GM12872 (cell line): Measurements from ENCODE around the gene ASIP.

Experiments used
- CTCF ChIP-seq: IDR thresholded peaks from 3 replicates; pipeline ENCODE4 v1.5.1; 2011; ENCODE audit warnings: low read depth, mild to moderate bottlenecking, low read length, moderate library complexity; ENCODE audit not compliant: insufficient read depth

Gene ASIP

DNA sequence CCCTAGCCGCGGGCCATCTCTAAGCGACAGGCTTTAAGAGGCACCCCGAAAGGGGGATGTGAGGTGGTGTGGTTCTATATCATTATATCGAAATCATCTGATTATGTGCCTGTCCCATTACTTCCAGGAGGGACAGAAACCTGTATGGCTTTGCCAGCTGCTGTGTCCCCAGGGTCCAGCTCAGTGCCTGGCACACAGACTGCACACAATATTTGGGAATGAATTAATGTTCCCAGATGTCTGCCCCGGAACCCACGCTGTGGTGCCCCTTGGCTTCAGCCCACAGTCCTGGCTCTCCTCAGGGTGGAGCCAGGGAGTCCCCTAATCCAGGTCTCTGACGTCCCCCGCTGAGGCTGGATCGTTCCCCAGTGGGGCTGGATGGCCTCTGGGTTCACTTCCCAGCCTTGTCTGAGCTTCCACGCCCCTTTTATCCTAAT lies 70.8 kb downstream of the ASIP start:
- TF ChIP-seq CTCF, result no peak

DNA sequence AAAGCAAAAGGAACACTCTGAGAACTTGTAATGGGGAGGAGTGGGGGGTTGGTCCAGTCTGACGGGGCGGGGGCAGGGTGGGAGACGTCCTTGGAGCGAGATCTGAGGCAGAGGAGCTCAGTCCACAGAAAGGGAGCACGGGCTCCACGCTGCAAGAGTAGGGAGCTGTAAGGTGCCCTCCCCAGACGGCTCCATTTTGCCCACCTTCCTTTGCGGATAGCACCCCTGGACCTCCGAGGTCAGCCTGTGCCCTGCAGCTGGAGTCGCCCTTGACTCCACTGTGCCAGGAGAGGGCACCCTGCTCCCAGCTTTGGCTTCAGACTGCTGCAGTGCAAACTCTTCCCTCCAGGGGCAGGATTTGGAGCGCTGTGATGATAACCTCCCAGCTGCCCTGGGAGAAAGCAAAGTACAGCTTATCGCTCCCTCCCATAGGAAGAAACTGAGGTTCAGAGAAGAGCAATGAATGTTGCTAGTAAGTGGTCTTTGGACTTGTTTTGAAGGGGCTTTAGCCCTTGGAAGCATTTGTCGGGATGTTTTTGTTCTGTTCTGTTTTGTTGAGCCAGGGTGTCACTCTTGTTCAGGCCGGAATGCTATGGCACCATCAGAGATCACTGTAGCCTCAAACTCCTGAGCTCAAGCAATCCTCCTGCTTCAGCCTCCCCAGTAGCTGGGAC lies 71.5 kb downstream of the ASIP start:
- peak; percentile 100 for TF ChIP-seq CTCF

DNA sequence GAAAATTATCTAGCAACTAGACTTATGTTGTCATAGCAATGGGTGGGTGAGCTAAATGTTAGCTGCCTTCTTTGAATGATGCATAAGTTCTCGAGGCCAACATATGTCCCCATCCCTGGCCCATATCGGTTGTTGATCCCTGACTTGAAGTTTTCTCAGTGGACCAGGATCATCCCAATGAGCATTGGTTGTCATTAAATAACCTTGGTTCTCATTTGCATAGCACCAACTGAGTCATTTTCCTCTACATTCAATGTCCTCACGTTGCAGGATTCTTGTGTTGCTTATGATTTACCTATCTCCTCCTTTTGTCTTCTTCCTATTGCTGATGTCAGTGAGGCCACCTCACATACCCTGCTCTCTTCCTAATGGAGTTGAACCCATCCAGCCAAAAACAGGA lies 74.0 kb downstream of the ASIP start:
- TF ChIP-seq CTCF, result no peak

DNA sequence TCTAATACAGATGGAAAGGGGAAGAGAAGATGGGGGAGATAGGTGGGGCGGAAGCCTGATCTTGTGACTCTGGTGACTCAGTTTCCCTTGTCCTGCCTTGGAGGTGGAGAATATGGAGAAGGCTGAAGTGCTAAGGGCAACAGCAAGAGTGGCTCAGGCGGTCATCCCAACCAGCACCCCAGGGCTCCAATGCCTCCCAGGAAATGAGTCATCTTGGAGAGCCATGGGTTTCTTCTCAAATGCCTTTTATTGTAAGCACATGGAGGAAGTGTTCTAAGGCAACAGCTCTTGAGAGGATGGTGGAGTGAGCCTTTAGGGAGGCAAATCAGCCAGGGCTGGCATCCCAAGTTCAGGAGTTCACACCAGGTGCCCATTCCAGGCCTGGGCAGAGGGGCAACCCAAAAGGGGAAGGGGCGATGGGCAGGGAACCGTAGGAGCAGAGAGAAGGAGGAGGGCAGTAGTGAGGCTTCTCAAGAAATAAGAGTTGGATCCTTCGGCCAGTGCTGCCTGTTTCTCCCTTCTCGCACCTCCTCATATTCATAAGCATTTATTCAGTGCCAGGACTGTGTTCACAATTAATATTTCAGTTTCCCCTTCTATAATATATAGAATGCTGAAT lies 75.1 kb downstream of the ASIP start:
- no peak for TF ChIP-seq CTCF
